HG03558 (cell line): Measurements from ENCODE around the gene SEMA7A.

Experiments
- ATAC-seq: cut with Tn5 transposase; IDR thresholded peaks from one replicate; pipeline ENCODE4 v1.9.1; 2021; ENCODE audit warnings: moderate number of reproducible peaks; ENCODE audit not compliant: unreplicated experiment; ENCODE audit errors: extremely low read depth

The SEMA7A gene

DNA sequence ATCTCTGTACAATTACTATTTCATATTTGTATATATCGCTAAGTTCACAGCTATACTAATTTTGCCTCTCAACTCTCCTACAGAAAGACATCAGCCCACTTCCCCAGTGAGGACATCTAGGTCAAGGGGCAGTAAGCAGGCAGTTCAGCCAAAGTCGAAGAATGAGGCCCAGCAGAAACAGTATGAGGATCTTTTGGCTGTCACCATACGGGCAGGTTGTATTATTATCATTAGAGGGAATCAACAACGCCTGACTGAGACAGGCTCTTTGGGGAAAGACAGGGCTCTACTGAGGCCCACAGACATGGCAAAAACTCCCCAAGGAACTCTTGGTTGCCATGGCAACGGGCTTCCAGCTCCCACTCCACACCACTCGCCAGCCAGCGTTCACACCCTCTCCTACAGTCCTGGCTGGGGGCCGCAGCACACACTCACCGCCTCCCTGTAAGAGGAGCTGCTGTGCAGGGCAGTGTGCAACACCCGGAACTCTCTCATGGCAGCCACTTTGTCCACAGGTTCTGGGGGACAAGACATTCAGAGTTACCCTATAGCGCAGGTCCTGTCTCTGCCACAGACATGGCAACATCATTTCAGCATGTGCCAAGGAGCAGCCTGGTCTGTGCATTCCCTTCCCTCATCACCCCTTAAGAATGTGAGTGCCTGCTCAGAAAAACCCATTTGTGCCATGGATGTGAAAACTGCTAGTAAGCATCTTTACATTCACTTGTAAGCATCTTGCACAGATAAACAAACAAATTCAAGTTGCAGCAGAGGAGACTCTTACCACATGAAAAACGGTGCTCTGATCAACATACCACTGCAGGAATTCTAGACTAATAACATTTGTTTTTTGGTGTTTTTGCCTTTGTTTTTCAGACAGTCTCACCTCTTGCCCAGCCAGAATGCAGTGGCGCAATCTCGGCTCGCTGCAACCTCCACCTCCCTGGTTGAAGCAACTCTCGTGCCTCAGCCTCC is 18.4 kb upstream of the SEMA7A start:
- no peak for ATAC-seq

DNA sequence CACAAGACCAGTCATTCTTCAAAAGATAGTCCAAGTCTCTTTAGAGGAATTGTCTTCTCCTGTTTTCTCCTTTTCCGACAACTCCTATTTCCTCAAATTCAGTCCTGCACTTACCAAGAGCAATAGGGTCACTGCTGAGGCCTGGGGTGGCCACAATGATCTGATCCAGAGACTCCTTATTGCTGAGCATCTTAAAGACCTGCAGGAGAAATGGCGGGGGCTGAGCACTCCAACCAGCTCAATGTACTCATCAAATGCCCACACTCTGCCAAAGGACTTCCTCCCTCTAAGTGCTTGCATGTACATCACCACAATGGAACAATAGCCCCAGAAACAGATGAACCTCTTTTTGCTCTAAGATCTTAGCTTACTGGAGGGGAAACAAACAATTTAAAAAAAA is 17.6 kb upstream of the SEMA7A start:
- ATAC-seq: no peak

DNA sequence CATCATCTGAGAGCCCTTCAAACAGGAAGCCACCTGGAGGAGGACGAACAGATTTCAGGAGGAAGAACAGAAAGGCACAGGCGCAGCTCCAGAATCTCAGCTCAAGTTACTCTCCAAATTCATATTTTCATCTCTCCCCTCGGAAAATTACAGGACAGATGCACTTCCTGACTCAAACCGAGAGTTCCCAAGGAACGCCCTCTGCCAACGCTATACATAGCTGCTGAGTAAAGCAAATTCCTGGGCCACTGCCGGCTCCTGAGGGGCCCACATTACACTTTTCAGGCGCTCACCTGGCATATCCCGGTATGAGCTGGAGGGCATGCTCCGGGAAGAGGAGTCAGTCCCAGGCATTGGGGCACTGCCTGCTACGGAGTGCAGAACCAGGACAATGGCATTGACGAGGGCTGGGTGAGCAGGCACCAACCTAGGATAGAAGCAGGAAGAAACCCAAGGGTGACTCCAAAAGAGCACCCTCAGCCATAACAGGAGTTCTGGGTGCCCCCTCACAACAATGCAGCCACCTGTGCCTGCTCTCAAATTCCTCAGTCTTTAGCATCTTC is 16.0 kb upstream of the SEMA7A start:
- no peak for ATAC-seq

DNA sequence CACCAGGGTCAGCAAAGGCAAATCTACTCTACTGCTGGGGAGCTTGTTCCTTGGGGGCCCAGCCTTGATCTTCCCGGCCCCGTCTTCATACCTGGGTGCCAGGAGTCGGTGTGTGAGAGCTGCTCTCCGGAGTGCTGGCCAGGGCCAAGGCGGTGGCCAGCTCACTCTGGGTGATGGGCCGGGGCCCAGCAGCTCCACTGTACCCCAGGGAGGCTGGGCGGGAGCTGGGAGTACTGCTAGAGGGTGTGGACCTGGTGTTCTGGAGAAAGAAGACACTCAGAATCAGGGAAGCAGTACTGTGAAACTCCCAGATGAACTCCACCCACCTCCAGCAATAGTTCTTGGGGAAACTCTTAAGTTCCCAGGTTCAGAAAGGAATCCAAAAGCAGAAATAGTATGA is 15.3 kb upstream of the SEMA7A start:
- ATAC-seq: no peak

DNA sequence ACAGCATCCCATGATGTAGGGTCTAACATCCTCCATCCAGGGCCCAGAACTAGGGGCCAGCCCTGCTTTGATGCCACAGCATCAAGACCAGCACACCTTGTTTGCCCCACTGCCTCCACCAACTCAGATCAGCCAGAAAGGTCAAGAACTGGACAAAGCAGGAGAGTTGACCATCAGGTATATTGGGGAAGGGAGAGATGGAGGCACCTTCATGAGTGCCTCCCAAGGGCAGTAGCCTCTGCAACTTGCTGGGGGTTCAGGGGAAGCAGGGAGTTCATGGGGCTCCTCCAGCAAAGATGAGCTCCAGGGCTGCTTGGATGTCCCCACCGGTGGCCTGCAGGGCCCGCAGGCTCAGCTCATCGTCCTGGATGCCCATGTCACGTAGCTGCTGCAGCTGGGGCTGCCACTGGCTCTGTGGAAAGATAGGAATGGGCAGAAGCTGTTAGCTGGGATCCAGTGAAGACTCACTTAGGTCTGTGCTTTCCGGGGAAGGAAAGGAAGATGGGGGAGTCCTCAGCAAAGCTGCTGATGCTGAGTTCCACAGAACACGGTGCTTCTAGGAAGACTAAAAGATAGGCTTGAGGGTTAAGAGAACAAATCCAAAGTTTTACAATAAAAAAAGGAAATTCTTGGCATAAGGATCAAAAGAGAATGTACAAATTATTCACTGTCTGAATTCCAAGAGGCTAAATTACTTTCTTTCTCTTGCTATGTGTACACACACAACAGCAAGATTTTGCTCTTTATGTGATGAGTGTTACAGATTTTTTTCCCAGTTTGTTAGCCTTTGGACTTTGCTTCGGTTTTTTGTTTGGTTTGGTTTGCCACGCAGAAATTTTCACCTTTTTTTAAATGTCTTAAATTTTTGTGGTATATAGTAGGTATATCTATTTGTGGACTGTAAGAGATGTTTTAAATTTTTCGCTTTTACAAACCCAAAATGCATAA is 12.3 kb upstream of the SEMA7A start:
- no peak for ATAC-seq

DNA sequence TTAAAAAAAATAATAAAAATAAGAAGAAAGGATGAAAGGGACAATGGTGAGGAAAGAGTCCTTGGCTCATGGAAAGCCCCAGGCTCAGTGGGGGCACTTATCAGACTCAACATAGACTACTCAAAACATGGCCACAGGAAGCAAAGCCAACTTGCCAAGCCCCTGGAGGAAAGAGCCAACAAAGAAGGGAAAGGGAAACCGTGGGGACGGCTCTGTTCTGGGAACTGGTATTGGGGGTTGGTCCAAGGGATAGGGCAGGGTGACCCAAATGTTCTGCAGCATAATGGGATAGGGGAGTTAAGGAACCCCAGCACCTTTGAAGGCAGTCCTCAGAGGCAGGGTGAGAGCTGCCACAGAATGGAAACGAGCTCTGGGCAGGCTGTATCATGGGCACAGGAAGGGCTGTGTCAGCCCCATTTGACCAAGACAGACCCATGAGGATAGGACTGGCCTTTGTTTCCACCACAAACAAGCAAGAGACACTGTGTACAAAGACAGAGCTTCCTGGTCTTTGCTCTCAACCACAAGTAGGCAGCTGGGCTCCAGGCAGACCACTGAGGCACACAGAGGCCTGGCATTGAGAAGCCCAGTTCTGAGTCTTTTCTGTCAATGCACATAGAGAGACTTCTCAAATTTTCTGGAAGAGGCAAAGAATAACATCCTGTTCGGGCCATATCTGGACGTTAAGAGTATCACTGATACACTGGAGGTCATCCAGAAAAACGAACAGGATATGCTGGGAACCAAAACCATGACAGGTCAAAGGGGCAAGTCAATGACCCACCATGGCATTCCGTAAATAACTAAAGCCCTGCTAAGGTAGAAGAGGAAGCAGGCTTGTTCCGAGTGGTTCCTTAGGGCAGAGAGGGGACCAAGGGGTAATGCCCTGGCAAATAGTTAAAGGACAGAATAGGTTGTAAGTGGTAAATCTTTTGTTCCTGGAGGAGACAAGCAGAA is 10.6 kb upstream of the SEMA7A start:
- ATAC-seq: no peak

DNA sequence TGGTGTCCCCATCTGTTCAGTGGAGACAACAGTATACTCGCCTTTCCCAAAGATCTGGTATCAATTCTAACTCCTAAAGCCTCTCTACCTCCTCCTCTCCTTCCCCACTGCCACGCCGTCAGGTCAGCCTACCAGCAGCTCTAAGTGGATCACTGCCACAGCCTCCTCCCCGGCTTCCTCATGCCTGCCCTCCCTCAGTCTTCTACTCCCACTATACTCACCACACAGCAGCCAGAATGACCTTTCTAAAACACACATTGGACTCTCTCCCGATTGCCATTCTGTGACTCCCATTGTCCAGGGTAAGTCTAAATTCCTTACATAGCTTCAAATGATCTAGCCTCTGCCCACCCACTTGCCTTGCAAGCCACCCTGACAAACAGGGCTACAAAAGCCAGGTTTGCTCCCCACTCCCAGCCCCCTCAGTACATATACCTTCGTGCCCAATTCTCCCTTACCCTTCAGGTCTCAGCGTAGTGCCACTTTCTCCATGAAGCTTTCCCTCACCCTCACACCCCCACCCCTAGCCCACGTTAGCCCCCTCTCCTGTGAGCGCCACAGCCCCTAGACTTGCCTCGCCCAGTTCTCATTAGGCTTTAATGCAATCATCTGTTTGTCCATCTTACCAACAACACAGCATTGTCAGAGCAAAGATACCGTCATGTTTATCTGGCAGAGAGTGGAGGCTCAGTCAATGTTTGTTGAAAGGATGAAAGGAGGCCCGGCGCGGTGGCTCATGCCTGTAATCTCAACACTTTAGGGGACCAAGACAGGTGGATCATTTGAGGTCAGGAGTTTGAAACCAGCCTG is 9.5 kb upstream of the SEMA7A start:
- ATAC-seq: no peak

DNA sequence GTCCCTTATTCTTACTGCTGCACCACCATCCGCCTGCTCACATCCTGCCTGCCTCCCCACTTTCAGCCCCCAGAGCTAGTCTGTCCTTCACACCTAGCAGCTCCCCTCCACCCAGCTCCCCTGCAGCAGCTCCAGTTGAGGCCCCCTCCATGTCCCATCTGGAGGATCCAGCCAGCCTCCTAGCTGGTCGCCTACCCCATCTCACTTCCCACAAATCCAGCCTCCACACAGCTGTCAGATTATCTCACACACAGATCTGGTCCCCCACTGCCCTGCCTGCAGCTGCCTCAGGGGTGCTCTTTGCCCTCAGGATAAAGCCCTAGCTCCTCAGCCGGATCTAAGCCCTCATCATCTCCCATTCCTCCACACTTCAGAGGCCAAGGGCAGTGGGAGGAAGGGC is 8.8 kb upstream of the SEMA7A start:
- ATAC-seq: no peak

- no peak for ATAC-seq
Measured at GRCh38 chr15:74442063-74442462, 8.3 kb upstream of the SEMA7A start.

- no peak for ATAC-seq
Measured at GRCh38 chr15:74441248-74441941, 7.6 kb upstream of the SEMA7A start.

DNA sequence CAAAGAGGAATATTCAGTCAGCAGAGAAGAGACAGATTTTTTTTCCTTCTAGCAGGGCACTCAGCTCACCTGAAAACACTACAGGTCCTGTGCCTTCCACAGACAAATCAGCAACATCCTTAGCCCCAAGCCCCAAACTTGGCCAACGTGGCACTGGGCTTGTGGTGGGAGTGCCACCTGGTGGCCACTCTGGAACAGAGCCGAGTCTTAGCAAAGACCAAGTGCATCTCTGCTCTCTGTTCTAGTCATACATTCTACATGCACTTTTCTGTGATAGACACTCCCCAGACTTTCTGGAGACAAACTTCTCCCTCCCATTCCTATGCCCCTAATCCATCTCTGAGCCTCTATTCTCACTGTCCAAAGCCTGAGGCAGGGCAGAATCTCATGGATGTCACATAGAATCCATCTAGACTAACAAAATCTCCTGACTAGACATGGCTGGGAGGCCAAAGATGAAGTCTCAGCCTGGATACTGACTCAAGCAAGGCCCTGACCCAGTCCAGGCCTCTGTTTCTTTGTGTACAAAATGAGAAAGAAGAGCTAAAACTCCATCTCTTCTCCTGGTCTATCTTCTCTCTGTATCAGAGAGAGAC is 5.1 kb upstream of the SEMA7A start:
- no peak for ATAC-seq

GRCh38 chr15:74438206-74438605 is 4.4 kb upstream of the SEMA7A start:
- no peak for ATAC-seq

DNA sequence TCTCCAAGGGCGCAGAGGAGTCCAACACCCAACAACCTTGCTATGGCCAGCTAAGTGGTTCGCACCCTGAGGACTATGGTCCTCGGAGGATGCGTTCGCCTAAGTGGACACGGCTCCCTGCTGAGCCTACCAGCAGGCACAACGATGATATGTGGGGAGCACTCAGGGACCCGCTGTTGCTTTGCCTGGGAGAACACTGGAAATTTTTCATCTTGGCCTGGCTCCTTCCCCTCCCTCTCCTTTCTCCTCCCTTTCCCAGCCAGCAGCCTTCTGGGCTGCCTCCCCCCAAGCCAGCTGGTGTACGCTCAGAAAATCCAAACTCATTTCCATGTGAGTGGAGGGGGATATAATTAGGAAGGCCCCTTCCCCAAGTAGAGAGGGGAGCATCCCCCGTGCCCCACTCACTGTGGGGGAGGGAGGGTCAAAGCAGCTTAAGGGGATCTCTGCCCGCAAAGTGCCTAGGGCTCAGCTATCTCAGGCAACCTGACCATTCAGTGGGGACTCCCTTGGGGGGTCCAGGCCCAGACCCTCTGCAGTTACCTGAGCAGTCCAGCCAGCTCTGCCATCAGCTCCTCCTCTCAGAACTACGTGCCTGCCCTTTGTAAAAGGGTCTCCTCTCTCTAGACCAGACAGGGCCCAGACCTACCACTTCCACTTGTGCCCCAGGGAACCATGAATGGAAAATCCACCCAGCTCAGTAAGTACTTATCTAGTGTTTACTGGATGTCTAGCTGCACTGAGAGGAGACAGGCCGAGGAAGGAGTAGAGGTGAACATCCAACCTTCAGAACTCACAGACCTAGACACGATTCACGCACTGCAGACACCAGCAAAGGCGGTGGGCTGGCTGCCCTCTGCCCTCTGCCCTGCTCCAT is 742 bp upstream of the SEMA7A start:
- ATAC-seq: no peak

GRCh38 chr15:74432968-74433591 is 678 bp downstream of the SEMA7A start:
- no peak for ATAC-seq

DNA sequence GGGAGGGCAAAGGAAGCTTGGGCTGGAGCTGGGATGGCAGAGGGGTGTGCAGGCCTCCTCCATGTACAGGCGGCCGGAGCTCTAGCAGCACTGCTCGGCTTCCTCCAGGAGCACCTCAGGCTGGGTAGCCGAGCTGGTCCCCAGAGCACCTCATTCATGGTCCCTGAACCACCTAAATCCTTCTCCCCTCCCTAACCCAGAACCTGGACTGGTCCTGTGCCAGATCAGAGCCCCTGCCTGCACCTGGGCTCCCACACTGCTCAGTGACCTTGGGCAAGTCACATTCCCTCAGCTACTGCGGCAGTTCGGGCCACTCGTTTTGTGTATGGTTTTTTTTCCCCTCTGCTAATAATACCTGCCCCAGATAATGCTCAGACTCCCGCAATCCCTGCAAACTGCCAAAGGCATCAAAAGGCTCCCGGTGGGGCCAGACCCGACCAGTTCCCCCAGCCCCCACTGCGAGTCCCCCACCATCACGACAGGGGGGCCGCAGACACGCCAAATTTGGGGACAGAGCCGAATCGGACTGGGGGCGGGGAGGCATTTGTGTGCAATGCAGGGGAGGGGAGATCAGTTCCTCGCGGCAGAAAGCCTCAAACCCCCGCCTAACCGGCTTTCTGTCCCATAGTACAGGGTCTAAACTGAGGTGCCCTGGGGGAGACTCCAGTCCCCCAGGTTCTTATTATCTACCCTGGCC is 1.3 kb downstream of the SEMA7A start:
- ATAC-seq: no peak

- ATAC-seq: no peak
Measured at GRCh38 chr15:74431645-74432044, 2.1 kb downstream of the SEMA7A start.
